Ishikawa (cell line): ENCODE results near the gene RRP36.

Source experiments
- RAD21 ChIP-seq: IDR thresholded peaks from 2 replicates; pipeline ENCODE4 v1.6.1; 2012; ENCODE audit warnings: low read depth
- TAF1 ChIP-seq: IDR thresholded peaks from 2 replicates; pipeline ENCODE4 v1.6.1; 2012; ENCODE audit warnings: low read depth, mild to moderate bottlenecking
- TEAD4 ChIP-seq: IDR thresholded peaks from 2 replicates; pipeline ENCODE4 v1.6.1; 2012
- TF ChIP-seq, protein P1 (sequence below): IDR thresholded peaks from 2 replicates; pipeline ENCODE4 v1.6.1; 2012; ENCODE audit warnings: low read depth, mild to moderate bottlenecking

GRCh38 chr6:43020052-43020705 is 1.2 kb upstream of the RRP36 start:
- TF ChIP-seq RAD21 (no peak), TEAD4 (no peak), TAF1 (no peak)
- TF ChIP-seq, protein P1, sequence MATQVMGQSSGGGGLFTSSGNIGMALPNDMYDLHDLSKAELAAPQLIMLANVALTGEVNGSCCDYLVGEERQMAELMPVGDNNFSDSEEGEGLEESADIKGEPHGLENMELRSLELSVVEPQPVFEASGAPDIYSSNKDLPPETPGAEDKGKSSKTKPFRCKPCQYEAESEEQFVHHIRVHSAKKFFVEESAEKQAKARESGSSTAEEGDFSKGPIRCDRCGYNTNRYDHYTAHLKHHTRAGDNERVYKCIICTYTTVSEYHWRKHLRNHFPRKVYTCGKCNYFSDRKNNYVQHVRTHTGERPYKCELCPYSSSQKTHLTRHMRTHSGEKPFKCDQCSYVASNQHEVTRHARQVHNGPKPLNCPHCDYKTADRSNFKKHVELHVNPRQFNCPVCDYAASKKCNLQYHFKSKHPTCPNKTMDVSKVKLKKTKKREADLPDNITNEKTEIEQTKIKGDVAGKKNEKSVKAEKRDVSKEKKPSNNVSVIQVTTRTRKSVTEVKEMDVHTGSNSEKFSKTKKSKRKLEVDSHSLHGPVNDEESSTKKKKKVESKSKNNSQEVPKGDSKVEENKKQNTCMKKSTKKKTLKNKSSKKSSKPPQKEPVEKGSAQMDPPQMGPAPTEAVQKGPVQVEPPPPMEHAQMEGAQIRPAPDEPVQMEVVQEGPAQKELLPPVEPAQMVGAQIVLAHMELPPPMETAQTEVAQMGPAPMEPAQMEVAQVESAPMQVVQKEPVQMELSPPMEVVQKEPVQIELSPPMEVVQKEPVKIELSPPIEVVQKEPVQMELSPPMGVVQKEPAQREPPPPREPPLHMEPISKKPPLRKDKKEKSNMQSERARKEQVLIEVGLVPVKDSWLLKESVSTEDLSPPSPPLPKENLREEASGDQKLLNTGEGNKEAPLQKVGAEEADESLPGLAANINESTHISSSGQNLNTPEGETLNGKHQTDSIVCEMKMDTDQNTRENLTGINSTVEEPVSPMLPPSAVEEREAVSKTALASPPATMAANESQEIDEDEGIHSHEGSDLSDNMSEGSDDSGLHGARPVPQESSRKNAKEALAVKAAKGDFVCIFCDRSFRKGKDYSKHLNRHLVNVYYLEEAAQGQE = no peak
